ENCODE results near the gene ADGRD1.

Gene ADGRD1

GRCh38 chr12:131008913-131009270, 55.2 kb downstream of the ADGRD1 start:
- no peak for DNase-seq

- no peak for DNase-seq
Measured at GRCh38 chr12:131009595-131010395, 56.1 kb downstream of the ADGRD1 start.

DNA sequence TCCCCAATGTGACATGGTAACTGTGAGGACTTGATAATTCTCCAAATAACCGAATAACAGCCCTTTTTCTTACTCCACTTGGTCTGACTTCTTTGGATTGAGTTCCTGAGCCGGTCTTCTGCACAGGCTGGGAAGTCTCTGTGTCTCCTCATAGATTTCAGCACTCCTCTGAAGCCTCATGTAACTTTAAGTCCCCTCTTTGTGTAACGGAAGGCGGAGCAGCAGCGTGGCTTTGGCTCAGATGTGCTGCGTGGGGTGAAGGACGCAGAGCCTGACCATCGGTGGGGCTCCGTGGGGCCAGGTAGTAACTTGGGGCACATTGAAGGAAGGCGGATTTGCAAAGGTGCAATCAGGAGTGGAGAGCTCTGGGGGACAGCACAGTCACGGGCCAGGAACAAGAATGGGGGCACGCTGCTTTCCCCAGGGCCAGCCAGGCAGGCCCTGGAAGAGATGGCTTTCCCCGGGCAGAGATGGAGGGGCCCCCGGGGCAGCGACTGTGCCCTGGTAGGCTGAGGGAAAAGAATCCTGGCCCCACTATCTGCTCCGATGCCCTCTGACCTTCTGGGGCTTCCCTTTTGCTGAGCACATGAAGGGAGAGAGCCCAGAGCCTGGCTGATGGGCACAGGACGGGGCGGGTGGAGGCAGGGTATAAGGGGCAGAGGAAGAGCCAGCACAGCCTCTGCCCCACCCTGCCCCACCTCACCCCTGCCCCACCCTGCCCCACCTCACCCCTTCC, 56.9 kb downstream of the ADGRD1 start:
- no peak for DNase-seq

- no peak for DNase-seq
Measured at GRCh38 chr12:131011165-131012079, 57.7 kb downstream of the ADGRD1 start.

GRCh38 chr12:131012279-131013069, 58.8 kb downstream of the ADGRD1 start:
- no peak for DNase-seq

- DNase-seq = no peak
Measured at GRCh38 chr12:131013118-131013517, 59.4 kb downstream of the ADGRD1 start.

DNA sequence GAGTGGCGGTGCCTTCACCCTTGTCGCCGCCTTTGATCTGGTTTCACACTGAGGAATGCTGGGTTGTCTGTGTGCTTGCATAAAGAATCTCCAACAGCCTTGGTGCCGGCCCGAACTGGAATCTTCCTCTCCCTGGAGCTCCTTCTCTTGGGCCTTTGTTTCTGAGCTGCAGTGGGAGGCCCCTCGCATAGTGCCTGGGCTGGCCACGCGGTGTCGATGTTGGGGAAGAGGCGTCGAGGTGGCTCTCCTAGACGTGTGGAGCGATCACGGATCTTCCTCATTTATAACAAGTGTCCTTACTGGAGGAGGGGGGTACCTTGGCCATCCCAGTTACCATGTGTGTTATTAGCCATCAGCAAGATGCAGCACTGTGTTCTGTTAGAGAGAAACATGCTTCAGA, 60.6 kb downstream of the ADGRD1 start:
- no peak for DNase-seq

DNA sequence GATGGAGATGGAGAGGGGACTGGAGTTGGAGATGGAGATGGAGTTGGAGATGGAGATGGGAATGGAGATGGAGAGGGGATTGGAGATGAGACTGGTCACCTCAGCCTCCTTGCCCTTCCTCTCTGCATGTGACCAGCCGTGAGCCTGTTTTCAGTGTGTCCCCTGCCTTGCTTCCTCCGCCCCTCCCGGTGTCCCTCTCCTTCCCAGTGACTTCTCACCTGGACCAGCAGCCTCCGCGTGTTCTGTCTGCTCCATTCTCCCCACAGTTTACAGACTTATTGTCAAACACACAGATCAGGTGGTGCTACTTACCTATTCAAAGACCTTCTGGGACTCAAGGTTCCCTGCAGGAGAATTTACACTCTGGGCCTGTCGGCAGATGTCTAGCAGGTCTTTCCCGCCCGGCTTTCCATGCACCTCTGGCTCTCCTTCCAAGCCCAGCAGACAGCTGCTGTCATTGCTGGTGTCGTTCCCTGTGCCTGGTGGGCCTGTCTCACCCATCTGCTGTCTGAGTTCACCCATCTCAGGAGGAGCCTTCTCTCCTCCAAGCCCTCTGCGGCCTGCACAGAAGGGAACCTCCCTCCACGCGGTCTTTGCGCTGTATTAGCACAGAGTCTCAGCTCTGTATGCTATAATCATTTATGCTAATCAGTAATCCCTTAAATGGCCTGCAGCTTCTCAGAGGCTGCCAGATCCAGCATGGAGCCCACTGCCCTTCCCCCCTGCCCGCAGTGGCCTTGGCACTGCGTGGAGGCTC, 62.1 kb downstream of the ADGRD1 start:
- no peak for DNase-seq

GRCh38 chr12:131017477-131017991, 63.8 kb downstream of the ADGRD1 start:
- no peak for DNase-seq

- DNase-seq = no peak
Measured at GRCh38 chr12:131018019-131018620, 64.4 kb downstream of the ADGRD1 start.

DNA sequence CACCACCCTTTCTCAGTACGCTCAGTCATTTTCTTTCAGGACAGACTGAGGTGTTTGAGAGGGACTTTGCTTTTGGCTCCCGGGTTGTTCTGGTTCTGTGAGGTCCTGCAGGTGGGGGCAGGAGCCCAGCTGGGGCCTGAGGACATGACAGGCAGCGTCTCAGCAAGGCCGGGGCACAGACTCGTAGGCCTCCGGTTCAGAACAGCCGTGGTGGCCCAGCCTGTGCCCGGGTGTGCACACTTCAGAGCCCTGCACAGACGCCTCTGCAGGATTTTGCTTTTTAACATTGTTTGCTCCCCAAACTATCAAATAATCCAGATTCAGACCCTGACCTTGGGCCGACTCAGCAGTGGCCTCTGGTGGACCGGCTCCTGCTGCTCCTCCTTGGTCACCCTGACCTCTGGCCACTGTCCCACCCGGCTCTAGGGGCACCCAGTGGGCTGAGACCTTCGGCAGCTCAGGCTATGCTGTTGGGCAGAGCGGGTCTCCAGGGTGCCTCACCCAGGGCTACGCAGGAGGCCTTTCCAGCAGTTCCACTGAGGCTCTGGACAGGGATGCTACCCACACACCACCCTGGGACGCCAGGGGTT, 65.2 kb downstream of the ADGRD1 start:
- DNase-seq = no peak

DNA sequence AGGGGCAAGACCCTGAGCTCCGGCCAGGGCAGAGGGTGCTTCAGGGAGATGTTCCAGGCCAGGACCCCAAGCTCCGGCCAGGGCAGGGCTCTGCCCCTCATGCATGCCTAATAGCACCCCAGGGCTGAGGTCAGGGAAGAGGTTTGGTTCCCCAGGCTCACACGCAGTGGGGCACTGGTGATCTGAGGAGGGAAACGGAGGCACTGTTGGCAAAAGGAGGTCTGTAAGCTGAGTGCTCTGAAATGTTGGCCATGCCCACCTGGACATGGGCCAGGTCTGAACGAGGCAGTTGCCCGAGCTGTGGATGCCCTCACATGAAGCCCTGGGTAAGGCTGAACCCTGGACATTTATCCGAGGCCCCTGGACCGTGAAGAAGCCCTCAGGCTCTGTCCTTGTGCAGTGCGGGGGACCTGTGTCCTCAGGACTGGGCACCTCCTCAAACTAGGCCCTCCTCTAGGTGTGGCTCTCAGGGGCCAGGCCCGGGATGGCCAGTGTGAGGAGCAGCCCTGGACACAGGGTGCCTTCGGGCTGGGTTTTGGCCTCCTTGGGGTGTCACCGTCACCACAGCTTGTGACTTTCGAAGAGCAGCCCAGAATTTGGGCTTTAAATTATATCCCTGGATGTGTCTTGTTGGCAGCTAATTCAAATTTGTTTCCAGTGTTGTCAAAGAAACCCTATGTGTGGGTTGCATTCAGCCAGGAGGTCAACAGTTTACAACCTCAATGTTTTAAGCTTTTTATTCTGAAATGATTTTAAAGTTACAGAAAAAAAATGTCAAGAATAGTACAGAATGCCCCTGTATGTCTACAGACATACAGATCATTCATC, 66.8 kb downstream of the ADGRD1 start:
- no peak for DNase-seq

DNA sequence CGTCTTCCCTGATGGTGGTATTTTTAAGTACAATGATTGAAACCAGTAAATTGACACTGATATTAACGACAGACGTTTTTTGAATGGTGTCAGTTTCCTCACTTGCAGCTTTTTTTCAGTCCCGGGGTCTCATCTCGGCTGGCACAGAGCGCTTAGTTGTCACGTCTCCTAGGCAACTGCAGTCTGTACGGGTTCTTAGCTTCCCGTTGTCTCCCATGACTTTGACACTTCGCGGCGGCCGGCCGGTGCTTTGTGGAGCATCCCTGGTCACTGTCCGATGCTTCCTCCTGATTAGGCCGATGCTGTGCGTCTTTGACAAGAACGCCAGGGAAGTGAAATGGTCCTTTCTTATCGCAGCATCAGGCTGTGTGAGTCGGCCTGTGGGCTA, 67.4 kb downstream of the ADGRD1 start:
- DNase-seq = no peak

DNA sequence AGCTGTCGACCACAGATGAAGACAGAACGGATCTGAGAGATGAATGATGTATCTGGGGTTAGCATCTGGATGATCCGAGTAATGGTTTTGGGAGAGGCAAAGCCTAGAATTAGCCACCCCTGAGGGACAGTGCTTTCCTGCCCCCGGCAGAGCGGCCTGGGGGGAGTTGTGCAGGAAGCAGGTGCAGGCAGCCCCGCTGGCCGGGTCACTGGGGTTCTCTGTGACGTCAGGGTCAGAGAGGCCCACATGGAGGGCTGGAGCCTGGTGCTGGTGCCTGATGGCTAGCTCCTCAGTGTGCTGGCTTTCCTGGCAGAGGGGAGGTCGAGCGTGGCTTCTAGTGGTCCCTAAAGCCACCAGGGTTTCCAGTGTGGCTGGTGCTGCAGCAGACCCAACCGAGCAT, 70.3 kb downstream of the ADGRD1 start:
- no peak for DNase-seq

DNA sequence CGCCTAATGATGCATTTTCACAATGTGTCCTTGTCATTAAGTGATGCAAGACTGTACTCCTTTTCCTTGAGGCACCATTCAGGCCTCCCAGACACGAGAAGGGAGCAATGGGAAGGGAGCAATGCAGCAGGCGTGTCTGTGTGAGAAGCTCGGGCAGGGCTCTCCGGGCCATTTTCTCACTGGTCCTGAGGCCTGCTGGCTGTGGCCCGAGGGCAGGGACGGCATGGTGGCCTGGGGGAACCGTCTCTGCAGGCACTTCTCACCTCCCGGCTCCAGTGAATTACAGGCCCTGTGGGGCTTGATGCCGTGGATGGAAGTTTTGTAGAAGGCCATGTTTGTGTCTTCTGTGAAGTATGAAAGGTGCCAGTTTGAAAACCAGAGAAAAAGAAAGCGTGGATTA, 71.0 kb downstream of the ADGRD1 start:
- no peak for DNase-seq

DNA sequence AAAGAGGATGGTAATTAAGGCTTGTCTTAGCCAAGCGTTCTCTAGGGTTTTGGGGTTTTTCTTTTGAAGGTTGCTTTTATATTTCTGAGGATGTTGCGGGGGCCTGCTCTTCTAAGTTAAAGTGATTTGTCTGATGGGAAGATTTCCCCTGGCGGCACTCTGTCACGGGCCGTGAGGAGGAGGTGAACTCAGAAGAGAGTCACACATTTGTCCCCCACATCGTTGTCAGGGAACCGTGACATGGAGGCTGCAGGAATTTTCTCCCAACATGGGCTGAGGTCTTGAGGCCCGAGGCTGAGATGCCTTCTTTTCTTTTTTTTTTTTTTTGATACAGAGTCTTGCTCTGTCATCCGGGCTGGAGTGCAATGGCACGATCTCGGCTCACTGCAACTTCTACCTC, 71.5 kb downstream of the ADGRD1 start:
- no peak for DNase-seq

- DNase-seq = no peak
Measured at GRCh38 chr12:131025939-131026702, 72.4 kb downstream of the ADGRD1 start.

DNA sequence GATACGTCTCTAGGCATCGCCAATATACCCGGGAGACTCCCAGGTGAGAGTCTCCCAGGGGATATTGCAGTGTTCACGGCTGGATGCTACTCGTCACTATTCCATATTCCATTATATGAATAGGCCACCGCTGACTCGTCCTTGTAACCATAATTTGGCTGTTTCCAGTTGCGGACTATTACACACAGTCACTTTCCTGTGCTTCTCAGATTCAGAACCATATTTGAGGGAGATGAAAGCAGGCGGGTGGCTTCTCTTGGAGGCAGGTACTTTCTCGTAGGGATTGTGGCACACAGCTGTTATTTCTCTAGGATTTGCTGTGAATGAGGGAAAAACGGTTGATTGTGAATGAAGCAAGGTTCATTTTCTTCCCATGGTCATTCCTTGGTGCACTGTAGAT, 73.0 kb downstream of the ADGRD1 start:
- no peak for DNase-seq

DNA sequence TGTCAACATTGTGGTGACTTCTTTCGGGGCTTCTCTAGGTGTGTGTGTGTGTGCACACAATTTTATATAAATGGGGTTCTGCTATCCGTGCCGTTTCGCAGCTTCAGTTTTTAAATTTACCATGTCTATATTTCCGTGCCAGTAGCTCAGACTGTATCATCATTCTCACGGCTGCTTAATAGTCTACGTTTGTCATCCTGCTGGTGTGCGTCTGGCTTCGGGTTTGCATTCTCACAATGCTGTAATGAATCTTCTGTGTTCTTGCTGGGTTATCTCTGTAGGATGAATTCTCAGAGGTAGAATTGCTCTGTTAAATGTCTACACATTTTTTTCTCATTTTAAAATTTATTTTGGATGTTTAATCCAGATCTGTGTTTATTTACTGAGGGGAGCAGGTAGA, 73.6 kb downstream of the ADGRD1 start:
- DNase-seq = no peak

Data from stimulated activated CD4-positive, alpha-beta T cell treated with anti-CD3 and anti-CD28 coated beads, Interleukin-2, amount 100 ng/mL, for 24 hours (primary cell).